HG03457 (cell line): ENCODE measurements around the gene SMURF1.

Source experiments
- ATAC-seq: cut with Tn5 transposase; IDR thresholded peaks from one replicate; pipeline ENCODE4 v1.9.1; 2021; ENCODE audit warnings: moderate number of reproducible peaks; ENCODE audit not compliant: unreplicated experiment

Gene SMURF1

GRCh38 chr7:99098286-99098823 is 45.6 kb downstream of the SMURF1 start:
- no peak for ATAC-seq

GRCh38 chr7:99097730-99098129 is 46.2 kb downstream of the SMURF1 start:
- no peak for ATAC-seq

GRCh38 chr7:99096124-99096887 is 47.6 kb downstream of the SMURF1 start:
- ATAC-seq = no peak

GRCh38 chr7:99095698-99096097 is 48.2 kb downstream of the SMURF1 start:
- no peak for ATAC-seq

GRCh38 chr7:99094401-99094800 is 49.5 kb downstream of the SMURF1 start:
- no peak for ATAC-seq

GRCh38 chr7:99092064-99092720 is 51.7 kb downstream of the SMURF1 start:
- no peak for ATAC-seq

- ATAC-seq = no peak
Measured at GRCh38 chr7:99090771-99091542, 53.0 kb downstream of the SMURF1 start.

GRCh38 chr7:99089914-99090629 is 53.8 kb downstream of the SMURF1 start:
- no peak for ATAC-seq

GRCh38 chr7:99086944-99087343 is 57.0 kb downstream of the SMURF1 start:
- no peak for ATAC-seq

- ATAC-seq = no peak
Measured at GRCh38 chr7:99086532-99086931, 57.4 kb downstream of the SMURF1 start.

- ATAC-seq = no peak
Measured at GRCh38 chr7:99083733-99084132, 60.2 kb downstream of the SMURF1 start.

GRCh38 chr7:99083068-99083651 is 60.7 kb downstream of the SMURF1 start:
- no peak for ATAC-seq

GRCh38 chr7:99080679-99081078 is 63.2 kb downstream of the SMURF1 start:
- no peak for ATAC-seq

GRCh38 chr7:99079104-99079503 is 64.8 kb downstream of the SMURF1 start:
- ATAC-seq = no peak

GRCh38 chr7:99078416-99078815 is 65.5 kb downstream of the SMURF1 start:
- ATAC-seq = no peak

GRCh38 chr7:99076615-99077014 is 67.3 kb downstream of the SMURF1 start:
- no peak for ATAC-seq

GRCh38 chr7:99073839-99074446 is 70.0 kb downstream of the SMURF1 start:
- ATAC-seq = no peak

- ATAC-seq = no peak
Measured at GRCh38 chr7:99072126-99072525, 71.8 kb downstream of the SMURF1 start.

GRCh38 chr7:99070361-99070760 is 73.5 kb downstream of the SMURF1 start:
- ATAC-seq = no peak
